Activated naive CD8-positive, alpha-beta T cell treated with anti-CD3 and anti-CD28 coated beads, Interleukin-2, amount 10 ng/mL, durations not matched to agents 7 days and 5 days (primary cell): ENCODE data around the gene SPINK8. TPM values are rescaled to one million over a fixed set of nuclear protein-coding genes. Genes with fewer than 3 reads are reported as not detected.
A peak's percentile ranks its signal among the peaks of the same experiment; 100 is the strongest.
"Not testable (repeated sequence)": the region's sequence is repeated elsewhere in the genome, so short reads cannot be mapped to it uniquely, and the experiment has no call there.

Experiments used
- ATAC-seq: fragments of 150-1000 bp; cut with Tn5 transposase; one replicate; pipeline ENCODE4 v1.10.0; 2021; ENCODE audit warnings: low read depth, moderate library complexity
- POLR2A ChIA-PET: fragments of 350-600 bp; sonication (Branson Sonifier 250); formaldehyde crosslinking; loops from one replicate; lab custom pipeline; 2021; ENCODE audit warnings: antibody characterized with exemption; lab: Charles Lee
- DNase-seq: peaks from one replicate; pipeline ENCODE4 v3.0.0; 2021
- H3K27ac Mint-ChIP-seq: one replicate; pipeline ENCODE4 v1.8.0; 2022; ENCODE audit warnings: mild to moderate bottlenecking, mixed read lengths
- H3K27me3 Mint-ChIP-seq: one replicate; pipeline ENCODE4 v1.8.0; 2022; ENCODE audit warnings: mild to moderate bottlenecking, moderate library complexity, mixed read lengths
- H3K36me3 Mint-ChIP-seq: one replicate; pipeline ENCODE4 v1.8.0; 2021; ENCODE audit warnings: mild to moderate bottlenecking, mixed read lengths
- H3K4me1 Mint-ChIP-seq: one replicate; pipeline ENCODE4 v1.8.0; 2021; ENCODE audit warnings: mixed read lengths
- H3K4me3 Mint-ChIP-seq: one replicate; pipeline ENCODE4 v1.8.0; 2022; ENCODE audit warnings: mild to moderate bottlenecking, moderate library complexity, mixed read lengths
- H3K9me3 Mint-ChIP-seq: one replicate; pipeline ENCODE4 v1.8.0; 2021; ENCODE audit warnings: mixed read lengths
- total RNA-seq, 2 experiments: library from RNA; stranded (reverse); gene quantifications; one replicate each; pipeline ENCODE4 v1.2.3, GENCODE V29; 2021

Gene SPINK8
- total RNA-seq, 2 experiments from 2014 or later, result not detected

DNA sequence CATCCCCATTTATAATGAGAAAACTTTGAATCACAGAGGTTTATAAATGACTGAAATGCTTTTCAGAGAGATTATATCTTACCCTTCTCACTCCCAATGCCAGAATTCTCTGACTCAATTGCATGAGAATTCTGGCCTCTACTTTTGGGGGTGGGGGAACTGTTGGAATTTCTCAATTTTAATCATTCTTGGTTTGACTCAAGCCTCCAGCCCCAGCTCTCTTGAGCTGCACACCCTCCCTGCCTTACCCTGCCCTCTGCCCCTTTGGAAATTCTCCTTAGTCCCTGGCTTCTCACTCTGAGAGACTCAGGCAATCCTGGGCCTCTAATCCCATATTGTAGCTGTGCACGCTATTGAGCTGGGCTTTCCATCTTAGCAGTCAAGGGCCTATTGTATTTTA lies 48.3 kb downstream of the SPINK8 start:
- DNase-seq, result no peak
- POLR2A ChIA-PET, result no interaction called here
- Mint-ChIP-seq H3K27ac (no peak overlapping the region), H3K4me1 (no peaks in the 10 kb centered on the region), H3K27me3 (no peaks in the 10 kb centered on the region), H3K4me3 (no peak overlapping the region), H3K36me3 (peaks cover 15% of the 10 kb centered on the region), H3K9me3 (no peaks in the 10 kb centered on the region)
- no peak for ATAC-seq

DNA sequence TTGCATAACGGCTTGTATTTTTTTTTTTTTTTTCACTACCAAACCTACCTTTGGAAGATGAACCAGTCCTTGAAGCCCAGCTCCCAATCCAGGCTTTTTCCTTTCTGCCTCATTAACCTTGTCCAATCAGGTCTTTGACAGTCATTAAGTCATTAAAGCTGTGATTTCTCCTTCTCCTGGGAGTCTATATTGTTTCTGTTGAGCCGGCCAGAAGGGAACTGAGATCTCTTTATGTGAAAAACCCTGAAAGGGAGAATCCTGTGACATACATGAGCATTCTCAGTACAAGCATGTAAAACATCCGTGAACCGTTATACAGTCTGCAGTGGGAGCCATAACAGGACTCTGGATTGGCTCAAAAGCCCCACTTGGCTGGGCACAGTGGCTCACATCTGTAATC lies 52.6 kb downstream of the SPINK8 start:
- Mint-ChIP-seq H3K4me3 (no peak overlapping the region), H3K27me3 (no peaks in the 10 kb centered on the region), H3K36me3 (peaks cover 1% of the 10 kb centered on the region), H3K9me3 (no peaks in the 10 kb centered on the region), H3K4me1 (no peaks in the 10 kb centered on the region), H3K27ac (no peak overlapping the region)
- DNase-seq (no peak), ATAC-seq (no peak)
- POLR2A ChIA-PET, result no interaction called here

DNA sequence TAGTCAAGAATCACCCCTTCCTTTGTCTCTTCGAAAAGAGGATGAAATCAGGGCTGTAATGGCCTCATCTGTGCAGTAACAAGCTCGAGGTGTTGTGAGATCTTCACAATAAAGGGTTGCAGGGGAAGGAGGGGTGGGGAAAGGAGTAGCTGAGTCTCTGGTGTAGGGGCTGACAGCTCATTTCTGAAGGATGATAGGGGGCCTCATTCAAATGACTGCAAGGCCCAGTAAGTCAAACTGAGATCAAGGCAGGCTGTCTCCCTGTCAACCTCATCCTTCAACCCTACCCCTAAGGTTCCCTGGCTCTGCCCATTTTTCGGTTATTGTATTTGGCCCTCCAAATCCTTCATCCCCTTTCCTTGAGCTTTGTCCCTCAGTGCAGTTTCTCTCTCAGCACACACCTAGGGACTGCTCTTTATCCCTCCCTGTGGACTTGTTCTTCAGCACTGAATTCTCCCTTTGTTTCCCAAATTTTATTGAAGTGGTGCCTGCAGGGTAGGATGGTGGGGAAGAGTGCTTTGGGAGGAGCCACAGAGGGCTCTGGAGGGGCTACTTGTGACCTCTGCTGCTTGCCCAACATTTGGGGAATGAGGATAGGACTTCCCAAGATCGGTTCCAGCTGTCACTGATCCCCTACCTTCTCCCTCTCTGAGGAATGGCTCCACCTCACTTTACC lies 54.4 kb downstream of the SPINK8 start:
- no peaks in the 10 kb centered on the region for H3K4me1 Mint-ChIP-seq
- H3K9me3 Mint-ChIP-seq, result no peaks in the 10 kb centered on the region
- peaks cover 1% of the 10 kb centered on the region for H3K36me3 Mint-ChIP-seq
- no peak overlapping the region for H3K4me3 Mint-ChIP-seq
- no peak overlapping the region for H3K27ac Mint-ChIP-seq
- DNase-seq (no peak), ATAC-seq (no peak)
- no peaks in the 10 kb centered on the region for H3K27me3 Mint-ChIP-seq
- POLR2A ChIA-PET, result no interaction called here

DNA sequence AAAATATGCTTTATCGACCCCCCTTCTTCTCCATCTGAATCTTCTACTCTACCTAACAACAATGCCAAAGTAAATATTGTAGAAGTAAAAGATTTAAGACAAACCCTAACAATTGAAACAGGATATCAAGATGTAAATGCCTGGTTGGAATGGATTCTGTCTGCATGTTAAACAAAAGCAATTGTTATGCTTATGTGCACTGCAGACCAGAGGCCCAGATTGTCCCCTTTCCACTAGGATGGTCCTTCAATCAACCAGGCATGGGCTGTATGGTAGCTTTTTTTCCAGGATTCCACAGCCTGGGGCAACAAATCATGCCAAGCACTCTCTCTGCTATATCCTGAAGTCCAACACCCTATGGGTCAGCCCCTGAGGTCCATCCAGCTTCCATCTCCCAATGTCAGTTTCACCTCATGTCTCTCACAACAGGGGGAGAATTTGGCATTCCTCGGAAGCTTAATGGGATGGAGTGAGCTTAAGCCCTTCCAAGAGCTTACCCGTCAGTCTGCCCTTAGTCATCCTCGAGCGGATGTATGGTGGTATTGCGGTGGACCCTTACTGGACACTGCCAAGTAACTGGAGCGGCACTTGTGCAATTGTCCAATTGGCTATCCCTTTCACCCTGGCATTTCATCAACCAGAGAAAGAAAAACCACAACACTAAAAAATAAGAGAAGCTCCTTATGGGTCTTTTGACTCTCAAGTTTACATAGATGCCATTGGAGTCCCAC lies 56.4 kb downstream of the SPINK8 start:
- Mint-ChIP-seq H3K27me3 (no peaks in the 10 kb centered on the region), H3K4me1 (peaks cover 1% of the 10 kb centered on the region), H3K27ac (no peak overlapping the region), H3K4me3 (no peak overlapping the region), H3K9me3 (no peaks in the 10 kb centered on the region), H3K36me3 (peaks cover 1% of the 10 kb centered on the region)
- POLR2A ChIA-PET, result no interaction called here
- DNase-seq, result no peak
- ATAC-seq, result no peak

DNA sequence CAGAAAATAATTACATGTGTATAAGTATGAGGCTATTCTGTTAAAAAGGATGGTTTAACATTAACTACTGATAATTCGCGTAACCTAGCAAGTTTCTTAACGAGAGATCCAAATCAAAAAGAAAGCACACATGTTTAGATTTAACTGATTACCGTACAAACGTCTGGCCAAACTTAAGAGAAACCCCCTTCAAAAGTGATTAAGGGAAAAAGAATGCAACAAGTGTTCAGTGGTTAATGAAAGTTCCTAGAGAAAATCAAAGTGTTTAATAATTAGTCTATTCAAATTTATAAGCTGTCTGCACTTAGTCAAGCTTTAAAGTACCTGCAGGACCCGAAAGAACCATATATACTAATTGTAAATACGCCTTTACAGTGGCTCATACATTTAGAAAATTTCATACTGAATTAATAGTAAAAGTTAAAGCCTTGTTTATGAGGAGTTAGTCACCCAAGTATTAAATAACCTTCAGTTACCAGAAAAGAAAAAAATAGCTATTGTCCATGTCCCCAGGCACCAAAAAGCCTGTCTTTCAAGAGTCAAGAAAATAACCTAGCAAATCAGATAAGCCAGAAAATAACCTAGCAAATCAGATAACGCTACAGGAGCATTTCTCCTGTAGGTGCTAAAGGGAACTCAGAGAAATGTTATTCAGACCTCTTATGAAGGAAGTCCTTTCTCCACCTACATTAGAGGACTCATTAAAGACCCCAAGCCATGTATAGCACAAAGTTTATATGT lies 58.0 kb downstream of the SPINK8 start:
- no peaks in the 10 kb centered on the region for H3K9me3 Mint-ChIP-seq
- DNase-seq, result no peak
- no peak for ATAC-seq
- H3K27me3 Mint-ChIP-seq, result no peaks in the 10 kb centered on the region
- no peak overlapping the region for H3K4me3 Mint-ChIP-seq
- peaks cover 1% of the 10 kb centered on the region for H3K4me1 Mint-ChIP-seq
- peaks cover 5% of the 10 kb centered on the region for H3K36me3 Mint-ChIP-seq
- no peak overlapping the region for H3K27ac Mint-ChIP-seq
- POLR2A ChIA-PET, result no interaction called here

DNA sequence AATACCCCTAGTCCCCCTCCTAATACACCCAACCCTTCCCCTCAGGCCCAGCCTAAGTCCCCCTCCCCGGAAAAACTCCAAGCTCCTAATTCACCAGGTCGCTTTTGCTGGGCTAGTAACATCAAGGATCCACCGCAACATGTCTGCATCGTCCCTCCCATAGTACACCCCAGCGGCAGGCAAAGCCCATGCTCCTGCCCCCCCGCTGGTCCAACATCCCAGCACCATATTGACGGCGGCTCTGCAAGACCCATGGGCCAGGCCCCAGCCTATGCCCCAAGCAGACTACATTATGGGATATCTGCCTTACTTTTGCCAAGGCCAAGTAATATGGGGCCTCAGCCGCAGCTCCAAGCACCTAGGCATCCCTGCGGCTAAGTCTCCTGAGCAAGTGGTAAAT lies 59.0 kb downstream of the SPINK8 start:
- H3K4me1 Mint-ChIP-seq, result peaks cover 7% of the 10 kb centered on the region
- peaks cover 9% of the 10 kb centered on the region for H3K36me3 Mint-ChIP-seq
- H3K4me3 Mint-ChIP-seq, result no peak overlapping the region
- no peaks in the 10 kb centered on the region for H3K27me3 Mint-ChIP-seq
- POLR2A ChIA-PET, result interaction anchor here (0.9 kb wide), 1 partner anchor 26 kb away, joined by 4 read pairs; no protein-coding TSS in a partner anchor
- no peaks in the 10 kb centered on the region for H3K9me3 Mint-ChIP-seq
- ATAC-seq (no peak), DNase-seq (no peak)
- no peak overlapping the region for H3K27ac Mint-ChIP-seq

DNA sequence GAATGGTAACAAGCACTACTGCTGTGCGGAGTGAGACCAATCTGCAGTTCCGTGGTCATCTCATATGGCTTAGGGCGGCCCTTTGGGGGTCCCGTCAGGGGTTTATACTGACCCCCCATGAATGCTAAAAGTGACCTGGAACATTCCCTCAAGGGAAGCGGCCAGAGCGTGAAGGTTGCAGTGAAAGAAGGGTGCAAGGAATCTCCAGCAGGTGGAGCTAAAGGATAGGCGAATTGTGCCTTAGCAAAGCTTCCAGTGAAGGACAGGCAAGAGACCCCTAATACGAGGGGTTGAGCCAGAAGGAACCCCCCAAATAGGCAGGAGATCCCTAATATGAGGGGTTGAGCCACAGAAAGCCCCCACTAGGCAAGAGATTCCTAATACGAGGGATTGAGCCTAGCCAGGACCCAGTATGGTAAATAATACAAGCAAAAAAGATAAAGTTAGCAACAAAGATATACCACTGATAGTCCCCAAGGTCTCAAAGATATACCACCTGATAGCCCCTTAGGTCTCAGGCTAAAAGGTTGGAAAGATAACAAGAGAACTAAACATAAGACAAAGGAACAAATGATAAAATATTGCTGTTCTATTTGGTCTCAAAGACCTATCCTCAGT lies 59.8 kb downstream of the SPINK8 start:
- ATAC-seq (no peak), DNase-seq (peak; percentile 48)
- peaks cover 15% of the 10 kb centered on the region for H3K4me1 Mint-ChIP-seq
- no peaks in the 10 kb centered on the region for H3K27me3 Mint-ChIP-seq
- H3K4me3 Mint-ChIP-seq, result no peak overlapping the region
- POLR2A ChIA-PET, result interaction anchor here (0.9 kb wide), 1 partner anchor 27 kb away, joined by 4 read pairs; no protein-coding TSS in a partner anchor
- H3K9me3 Mint-ChIP-seq, result no peaks in the 10 kb centered on the region
- H3K27ac Mint-ChIP-seq, result no peak overlapping the region
- peaks cover 13% of the 10 kb centered on the region for H3K36me3 Mint-ChIP-seq

DNA sequence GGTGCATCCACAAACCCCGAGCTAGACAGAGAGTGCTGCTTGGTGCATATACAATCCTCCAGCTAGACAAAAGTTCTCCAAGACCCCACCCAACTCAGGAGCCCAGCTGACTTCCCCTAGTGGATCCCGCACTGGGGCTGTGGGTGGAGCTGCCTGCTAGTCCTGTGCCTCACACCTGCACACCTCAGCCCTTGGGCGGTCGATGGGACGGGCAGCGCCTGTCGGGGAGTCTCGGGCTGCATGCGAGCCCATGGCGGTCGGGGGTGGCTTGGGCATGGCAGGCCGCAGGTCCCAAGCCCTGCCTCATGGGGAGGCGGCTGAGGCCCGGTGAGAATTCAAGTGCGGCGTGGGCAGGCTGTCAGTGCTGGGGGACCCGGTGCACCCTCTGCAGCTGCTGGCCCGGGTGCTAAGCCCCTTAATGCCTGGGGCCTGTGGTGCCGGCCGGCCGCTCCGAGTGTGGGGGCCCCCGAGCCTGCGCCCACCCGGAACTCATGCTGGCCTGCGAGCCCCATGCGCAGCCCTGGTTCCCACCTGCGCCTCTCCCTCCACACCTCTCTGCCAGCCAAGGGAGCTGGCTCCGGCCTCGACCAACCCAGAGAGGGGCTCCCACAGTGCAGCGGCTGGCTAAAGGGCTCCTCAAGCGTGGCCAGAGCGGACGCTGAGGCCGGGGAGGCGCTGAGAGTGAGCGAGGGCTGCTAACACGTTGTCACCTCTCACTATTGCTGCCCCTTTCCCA lies 61.5 kb downstream of the SPINK8 start:
- H3K27me3 Mint-ChIP-seq, result no peaks in the 10 kb centered on the region
- ATAC-seq (no peak), DNase-seq (no peak)
- H3K36me3 Mint-ChIP-seq, result peaks cover 17% of the 10 kb centered on the region
- H3K4me3 Mint-ChIP-seq, result no peak overlapping the region
- POLR2A ChIA-PET, result interaction anchor here (1.2 kb wide), 1 partner anchor 168 kb away, joined by 6 read pairs; the partner anchor contains the start of genes CCDC51 and TMA7
- no peaks in the 10 kb centered on the region for H3K9me3 Mint-ChIP-seq
- H3K27ac Mint-ChIP-seq, result no peak overlapping the region
- H3K4me1 Mint-ChIP-seq, result peaks cover 29% of the 10 kb centered on the region

DNA sequence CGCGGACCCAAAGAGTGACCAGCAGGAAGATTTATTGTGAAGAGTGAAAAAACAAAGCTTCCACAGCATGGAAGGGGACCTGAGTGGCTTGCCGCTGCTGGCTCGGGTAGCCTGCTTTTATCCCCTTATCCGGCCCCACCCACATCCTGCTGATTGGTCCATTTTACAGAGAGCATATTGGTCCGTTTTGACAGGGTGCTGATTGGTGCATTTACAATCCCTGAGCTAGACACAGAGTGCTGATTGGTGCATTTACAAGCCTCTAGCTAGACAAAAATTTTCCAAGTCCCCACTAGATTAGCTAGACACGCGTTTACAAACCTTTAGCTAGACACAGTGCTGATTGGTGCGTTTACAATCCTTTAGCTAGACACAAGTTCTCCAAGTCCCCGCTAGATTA lies 62.2 kb downstream of the SPINK8 start:
- not testable (repeated sequence) for H3K27me3 Mint-ChIP-seq, H3K9me3 Mint-ChIP-seq, H3K4me3 Mint-ChIP-seq, DNase-seq, H3K27ac Mint-ChIP-seq, ATAC-seq
- POLR2A ChIA-PET, result interaction anchor here (1.2 kb wide), 1 partner anchor 168 kb away, joined by 6 read pairs; the partner anchor contains the start of genes CCDC51 and TMA7
- Mint-ChIP-seq H3K4me1 (peaks cover 30% of the 10 kb centered on the region), H3K36me3 (peaks cover 18% of the 10 kb centered on the region)

DNA sequence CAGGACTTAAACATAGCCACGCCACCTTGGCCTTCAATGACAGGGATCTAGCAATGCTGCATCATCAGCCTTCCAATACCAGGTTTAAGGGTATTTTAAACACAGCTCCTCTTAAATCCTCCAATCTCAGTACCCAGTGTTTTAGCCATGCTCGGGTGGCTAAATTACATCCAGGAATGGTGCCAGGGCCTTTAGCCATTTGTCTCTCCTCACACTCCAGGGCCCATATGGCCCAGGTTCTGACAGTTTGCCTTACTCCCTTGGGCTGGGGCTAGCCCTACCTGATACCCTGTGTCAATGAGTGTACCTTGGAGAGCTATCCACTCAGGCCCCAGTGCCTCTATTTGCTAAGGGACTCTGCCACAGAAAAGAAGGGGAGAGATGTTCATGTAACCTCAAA lies 63.2 kb downstream of the SPINK8 start:
- Mint-ChIP-seq H3K9me3 (no peaks in the 10 kb centered on the region), H3K36me3 (peaks cover 18% of the 10 kb centered on the region), H3K4me3 (no peak overlapping the region), H3K4me1 (peaks cover 30% of the 10 kb centered on the region), H3K27me3 (no peaks in the 10 kb centered on the region), H3K27ac (peak overlapping the region; percentile 36)
- no peak for DNase-seq
- no peak for ATAC-seq
- POLR2A ChIA-PET, result interaction anchor here (1.5 to 1.7 kb wide), 2 partner anchors 29 kb away, joined by 4 to 7 read pairs; partner anchors contain the start of gene ZNF589

DNA sequence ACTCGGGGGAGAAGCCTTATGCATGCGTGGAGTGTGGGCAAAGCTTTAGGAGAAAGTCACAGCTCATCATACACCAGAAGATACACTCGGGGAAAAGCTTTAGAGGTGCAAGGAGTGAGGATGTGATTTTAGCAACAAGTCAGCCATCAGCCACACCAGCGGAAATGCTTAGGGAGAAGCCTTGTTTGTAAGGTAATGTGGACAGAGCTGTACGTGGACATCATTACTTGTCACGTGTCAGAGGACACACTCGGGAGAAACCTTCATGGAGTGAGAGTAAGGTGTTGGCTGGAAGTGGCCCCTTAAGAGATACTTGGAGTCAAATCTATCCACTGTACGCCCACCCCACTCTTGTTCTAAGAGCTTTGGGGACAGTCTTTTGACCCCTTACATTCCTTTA lies 63.9 kb downstream of the SPINK8 start:
- POLR2A ChIA-PET, result interaction anchor here (0.5 to 1.7 kb wide), 7 partner anchors 10 to 933 kb away, joined by 3 to 7 read pairs (median 3); partner anchors contain the start of gene ZNF589
- no peak for DNase-seq
- Mint-ChIP-seq H3K9me3 (no peaks in the 10 kb centered on the region), H3K27me3 (no peaks in the 10 kb centered on the region), H3K4me1 (peaks cover 30% of the 10 kb centered on the region), H3K36me3 (peaks cover 18% of the 10 kb centered on the region), H3K27ac (peak overlapping the region; percentile 88), H3K4me3 (peak overlapping the region; percentile 66)
- ATAC-seq, result no peak

DNA sequence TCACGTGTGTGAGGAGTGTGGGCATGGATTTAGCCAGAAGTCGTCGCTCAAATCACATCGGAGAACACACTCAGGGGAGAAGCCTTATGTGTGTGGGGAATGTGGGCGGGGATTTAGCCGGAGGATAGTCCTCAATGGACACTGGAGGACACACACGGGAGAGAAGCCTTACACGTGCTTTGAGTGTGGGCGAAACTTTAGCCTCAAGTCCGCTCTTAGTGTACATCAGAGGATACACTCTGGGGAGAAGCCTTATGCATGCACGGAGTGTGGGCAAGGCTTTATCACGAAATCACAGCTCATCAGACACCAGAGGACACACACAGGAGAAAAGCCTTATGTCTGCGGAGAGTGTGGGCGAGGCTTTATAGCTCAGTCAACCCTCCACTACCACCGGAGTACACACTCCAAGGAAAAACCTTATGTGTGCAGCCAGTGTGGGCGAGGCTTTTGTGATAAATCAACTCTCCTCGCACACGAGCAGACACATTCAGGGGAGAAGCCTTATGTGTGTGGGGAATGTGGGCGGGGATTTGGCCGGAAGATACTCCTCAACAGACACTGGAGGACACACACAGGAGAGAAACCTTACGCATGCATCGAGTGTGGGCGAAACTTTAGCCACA lies 64.4 kb downstream of the SPINK8 start:
- peak; percentile 34 for DNase-seq
- peaks cover 20% of the 10 kb centered on the region for H3K36me3 Mint-ChIP-seq
- H3K27ac Mint-ChIP-seq, result peak overlapping the region; percentile 88
- H3K4me1 Mint-ChIP-seq, result peaks cover 30% of the 10 kb centered on the region
- peak; percentile 11 for ATAC-seq
- POLR2A ChIA-PET, result interaction anchor here (0.5 to 1.9 kb wide), 15 partner anchors 10 to 933 kb away, joined by 3 to 17 read pairs (median 4); partner anchors contain the start of genes CDC25A and ZNF589
- H3K4me3 Mint-ChIP-seq, result peak overlapping the region; percentile 66
- no peaks in the 10 kb centered on the region for H3K27me3 Mint-ChIP-seq
- H3K9me3 Mint-ChIP-seq, result no peaks in the 10 kb centered on the region
